Activated T-cell treated with anti-CD3 and anti-CD28 coated beads, Interleukin-2, amount 50 U/mL, for 4 hours (primary cell): Measurements from ENCODE around the gene URI1. TPM values are rescaled to one million over a fixed set of nuclear protein-coding genes. Genes with fewer than 3 reads are reported as not detected.

Source experiments
- ATAC-seq, 2 donors: fragments of 200-7000 bp; cut with Tn5 transposase; one replicate each; pipeline ENCODE4 v1.10.0; 2021
- DNase-seq: peaks from one replicate; pipeline ENCODE4 v3.0.0-alpha.2; 2020
- H3K27me3 Mint-ChIP-seq: one replicate; pipeline ENCODE4 v1.8.0; 2021; ENCODE audit warnings: low read depth, mixed read lengths
- H3K36me3 Mint-ChIP-seq: one replicate; pipeline ENCODE4 v1.8.0; 2022; ENCODE audit warnings: mixed read lengths; ENCODE audit not compliant: insufficient read depth
- H3K4me1 Mint-ChIP-seq: one replicate; pipeline ENCODE4 v1.8.0; 2021; ENCODE audit warnings: low read depth, mixed read lengths
- H3K4me3 Mint-ChIP-seq: one replicate; pipeline ENCODE4 v1.8.0; 2021; ENCODE audit warnings: mild to moderate bottlenecking, moderate library complexity, mixed read lengths
- H3K9me3 Mint-ChIP-seq: one replicate; pipeline ENCODE4 v1.8.0; 2021; ENCODE audit warnings: mixed read lengths
- total RNA-seq, 3 donors: library from RNA; stranded (reverse); gene quantifications; one replicate each; pipeline ENCODE4 v1.2.1, GENCODE V29; 2021

The URI1 gene
- total RNA-seq, 3 donors from 2014 or later = 69.5 to 80.5 (median 77.8) TPM

GRCh38 chr19:29971002-29971401, 29.0 kb downstream of the URI1 start:
- Mint-ChIP-seq H3K4me3 (no peak overlapping the region), H3K9me3 (no peaks in the 10 kb centered on the region), H3K4me1 (peaks cover 68% of the 10 kb centered on the region), H3K27me3 (no peaks in the 10 kb centered on the region), H3K36me3 (peaks cover 5% of the 10 kb centered on the region)
- no peak for ATAC-seq
- DNase-seq = no peak

GRCh38 chr19:29971648-29972047, 29.6 kb downstream of the URI1 start:
- Mint-ChIP-seq H3K4me3 (no peak overlapping the region), H3K27me3 (no peaks in the 10 kb centered on the region), H3K36me3 (peaks cover 5% of the 10 kb centered on the region), H3K9me3 (no peaks in the 10 kb centered on the region), H3K4me1 (peaks cover 68% of the 10 kb centered on the region)
- no peak for ATAC-seq
- DNase-seq = no peak

- ATAC-seq = no peak
- H3K9me3 Mint-ChIP-seq = no peaks in the 10 kb centered on the region
Observed at GRCh38 chr19:29974701-29975100, 32.7 kb downstream of the URI1 start.

GRCh38 chr19:29976151-29976943, 34.3 kb downstream of the URI1 start:
- ATAC-seq (no peak), DNase-seq (no peak)
- H3K9me3 Mint-ChIP-seq = no peaks in the 10 kb centered on the region
- H3K4me1 Mint-ChIP-seq = peaks cover 65% of the 10 kb centered on the region
- H3K4me3 Mint-ChIP-seq = no peak overlapping the region
- H3K36me3 Mint-ChIP-seq = peaks cover 5% of the 10 kb centered on the region
- H3K27me3 Mint-ChIP-seq = no peaks in the 10 kb centered on the region

More at GRCh38 chr19:29974701-29975100, 32.7 kb downstream of the URI1 start:
- H3K4me1 Mint-ChIP-seq = peaks cover 66% of the 10 kb centered on the region
- DNase-seq = no peak
- H3K36me3 Mint-ChIP-seq = peaks cover 5% of the 10 kb centered on the region
- no peak overlapping the region for H3K4me3 Mint-ChIP-seq
- H3K27me3 Mint-ChIP-seq = no peaks in the 10 kb centered on the region

DNA sequence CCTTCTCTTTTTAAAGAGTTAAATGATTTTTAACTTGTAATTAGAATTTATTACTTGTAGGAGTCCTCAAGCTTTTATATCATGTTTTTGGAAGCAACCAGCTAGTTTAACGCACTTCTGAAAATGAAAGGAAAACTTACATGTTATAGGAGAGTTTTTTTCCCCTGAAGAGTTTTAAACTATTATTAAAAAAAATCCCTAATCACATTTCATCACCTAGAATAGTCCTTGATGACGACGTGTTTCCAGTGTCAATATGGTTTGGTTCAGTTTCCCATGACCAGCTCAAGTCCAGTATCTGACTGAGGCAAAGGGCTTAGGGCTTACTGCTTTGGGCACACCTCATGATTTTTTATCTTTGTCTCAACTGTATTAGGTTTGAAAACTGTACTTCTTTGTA, 36.0 kb downstream of the URI1 start:
- ATAC-seq (no peak), DNase-seq (no peak)
- H3K4me1 Mint-ChIP-seq = peaks cover 60% of the 10 kb centered on the region
- peaks cover 5% of the 10 kb centered on the region for H3K36me3 Mint-ChIP-seq
- H3K4me3 Mint-ChIP-seq = peak overlapping the region; percentile 37
- no peaks in the 10 kb centered on the region for H3K27me3 Mint-ChIP-seq
- no peaks in the 10 kb centered on the region for H3K9me3 Mint-ChIP-seq

DNA sequence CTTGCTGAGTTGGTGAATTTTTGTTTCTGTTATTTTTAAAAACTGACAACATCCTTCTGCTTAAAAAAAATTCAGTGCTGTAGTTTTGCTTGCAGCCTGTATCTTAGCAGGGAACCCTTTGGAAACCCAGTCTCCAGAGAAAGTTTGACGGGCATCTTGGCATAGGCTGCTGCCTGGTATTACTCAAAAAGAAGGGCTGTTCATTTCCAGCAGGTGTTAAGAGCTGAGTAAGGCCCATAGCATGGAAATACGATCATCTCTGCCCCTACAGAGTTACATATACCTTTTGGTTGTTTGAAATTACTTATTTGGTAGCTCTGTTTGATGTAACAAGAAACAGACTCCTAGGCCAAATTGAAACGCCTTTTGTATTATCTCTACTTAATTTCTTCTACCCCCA, 41.5 kb downstream of the URI1 start:
- no peaks in the 10 kb centered on the region for H3K9me3 Mint-ChIP-seq
- no peak for DNase-seq
- no peak overlapping the region for H3K4me3 Mint-ChIP-seq
- H3K36me3 Mint-ChIP-seq = peaks cover 10% of the 10 kb centered on the region
- H3K27me3 Mint-ChIP-seq = no peaks in the 10 kb centered on the region
- ATAC-seq = no peak
- H3K4me1 Mint-ChIP-seq = peaks cover 32% of the 10 kb centered on the region

DNA sequence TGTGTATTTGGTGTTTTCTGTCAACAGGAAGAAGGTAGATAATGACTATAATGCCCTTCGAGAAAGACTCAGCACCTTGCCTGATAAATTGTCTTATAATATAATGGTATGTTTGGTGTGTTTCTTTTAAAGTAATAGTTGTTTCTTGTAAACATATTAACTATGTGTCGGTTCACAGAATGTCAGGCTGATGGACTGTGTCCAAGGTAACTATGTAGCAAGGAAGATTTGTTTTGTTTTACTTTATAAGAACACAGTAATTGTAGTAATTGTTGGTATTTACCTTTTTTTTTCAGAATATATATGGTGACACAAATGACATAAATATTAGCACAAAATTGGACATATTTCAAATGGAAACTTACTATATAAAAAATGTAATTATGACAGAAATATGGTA, 43.2 kb downstream of the URI1 start:
- peaks cover 25% of the 10 kb centered on the region for H3K4me1 Mint-ChIP-seq
- no peaks in the 10 kb centered on the region for H3K9me3 Mint-ChIP-seq
- peaks cover 20% of the 10 kb centered on the region for H3K36me3 Mint-ChIP-seq
- ATAC-seq = no peak
- H3K27me3 Mint-ChIP-seq = no peaks in the 10 kb centered on the region
- H3K4me3 Mint-ChIP-seq = no peak overlapping the region
- DNase-seq = no peak

DNA sequence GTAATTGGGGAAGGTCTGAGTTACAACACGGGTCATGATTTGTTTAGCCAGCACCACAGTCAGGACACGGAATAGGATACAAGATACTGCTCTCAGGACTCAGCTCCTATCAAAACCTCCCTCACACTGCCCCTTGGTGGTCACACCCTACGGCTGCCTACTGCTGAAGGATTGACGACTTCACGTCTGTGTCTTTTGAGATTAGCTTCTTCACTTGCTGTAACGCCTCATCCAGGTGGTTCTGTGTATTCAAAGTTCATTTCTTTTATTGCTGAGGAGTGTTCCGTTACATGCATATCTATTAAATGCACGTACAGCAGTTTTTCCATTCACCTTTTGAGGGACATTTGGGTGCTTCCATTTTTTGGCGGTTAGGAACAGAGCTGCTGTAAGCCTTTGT, 46.3 kb downstream of the URI1 start:
- no peak for ATAC-seq
- Mint-ChIP-seq H3K9me3 (peaks cover 12% of the 10 kb centered on the region), H3K4me1 (peaks cover 19% of the 10 kb centered on the region), H3K27me3 (no peaks in the 10 kb centered on the region), H3K36me3 (peaks cover 36% of the 10 kb centered on the region), H3K4me3 (no peak overlapping the region)
- no peak for DNase-seq

DNA sequence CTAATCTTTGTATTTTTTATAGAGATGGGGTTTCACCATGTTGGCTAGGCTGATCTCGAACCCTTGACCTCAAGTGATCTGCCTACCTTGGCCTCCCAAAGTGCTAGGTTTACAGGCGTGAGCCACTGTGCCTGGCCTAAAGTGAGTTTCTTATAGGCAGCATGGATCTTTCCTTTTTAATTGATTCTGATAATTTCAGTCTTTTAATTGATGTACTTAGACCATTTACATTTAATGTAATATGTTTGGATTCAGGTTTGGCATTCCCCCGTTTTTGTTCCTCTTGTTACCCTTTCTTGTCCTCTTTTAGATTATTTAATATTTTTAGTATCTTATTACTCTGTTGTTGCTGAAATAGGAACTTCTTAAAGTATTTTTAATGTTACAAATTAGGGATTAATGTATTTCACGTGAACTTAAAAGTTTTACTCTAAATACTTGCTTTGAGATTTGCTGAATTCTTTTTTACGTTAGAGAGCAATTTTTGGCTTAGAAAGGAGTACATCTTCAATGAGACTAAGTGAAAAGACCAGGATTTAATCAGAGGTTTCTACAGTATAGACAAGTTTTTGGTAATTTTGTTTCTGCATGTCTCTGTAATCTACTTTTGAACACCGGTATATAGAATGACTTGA, 50.3 kb downstream of the URI1 start:
- no peak overlapping the region for H3K4me3 Mint-ChIP-seq
- peaks cover 29% of the 10 kb centered on the region for H3K4me1 Mint-ChIP-seq
- ATAC-seq (no peak), DNase-seq (no peak)
- H3K9me3 Mint-ChIP-seq = peaks cover 17% of the 10 kb centered on the region
- H3K27me3 Mint-ChIP-seq = no peaks in the 10 kb centered on the region
- H3K36me3 Mint-ChIP-seq = peaks cover 62% of the 10 kb centered on the region

DNA sequence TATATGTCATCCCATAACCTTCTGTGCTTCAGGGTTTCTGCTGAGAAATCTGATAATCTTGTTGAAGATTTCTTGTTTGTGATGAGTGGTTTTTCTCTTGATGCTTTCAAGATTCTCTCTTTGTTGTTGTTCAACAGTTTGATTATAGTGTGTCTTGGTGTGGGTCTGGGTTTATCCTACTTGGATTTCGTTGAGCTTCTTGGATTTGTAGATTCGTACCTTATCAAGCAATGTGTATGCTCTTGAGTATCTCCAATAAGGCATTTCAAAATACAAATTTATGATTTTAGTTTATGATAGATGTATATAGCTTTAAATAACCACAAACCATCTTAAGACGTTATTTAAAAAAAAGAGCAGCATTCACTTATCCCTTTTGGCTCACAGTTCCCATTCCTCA, 57.5 kb downstream of the URI1 start:
- peaks cover 57% of the 10 kb centered on the region for H3K4me1 Mint-ChIP-seq
- peaks cover 60% of the 10 kb centered on the region for H3K36me3 Mint-ChIP-seq
- no peaks in the 10 kb centered on the region for H3K27me3 Mint-ChIP-seq
- H3K4me3 Mint-ChIP-seq = no peak overlapping the region
- ATAC-seq = no peak
- DNase-seq = no peak
- H3K9me3 Mint-ChIP-seq = peaks cover 29% of the 10 kb centered on the region

DNA sequence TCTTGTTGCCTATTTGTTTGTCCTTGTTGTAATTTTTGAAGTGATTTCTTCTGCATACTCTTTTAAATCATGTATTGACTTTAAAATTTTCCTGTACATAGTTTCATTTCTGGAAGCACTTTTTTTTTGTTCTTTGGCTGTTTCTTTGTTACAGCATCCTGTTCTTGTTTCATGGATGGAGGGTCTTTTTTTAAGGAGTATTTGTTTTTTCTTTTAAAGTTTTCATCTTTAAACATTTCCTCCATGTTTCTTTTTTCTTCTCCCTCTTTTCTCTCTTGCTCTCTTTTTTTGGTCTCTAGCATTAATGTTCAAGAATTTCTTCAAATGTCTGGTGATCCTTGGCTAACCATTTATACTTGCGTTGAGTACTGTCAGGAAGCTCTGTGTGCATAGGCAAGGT, 58.8 kb downstream of the URI1 start:
- H3K4me3 Mint-ChIP-seq = no peak overlapping the region

GRCh38 chr19:30001301-30001700, 59.3 kb downstream of the URI1 start:
- Mint-ChIP-seq H3K4me1 (peaks cover 71% of the 10 kb centered on the region), H3K4me3 (no peak overlapping the region), H3K36me3 (peaks cover 53% of the 10 kb centered on the region), H3K27me3 (no peaks in the 10 kb centered on the region), H3K9me3 (peaks cover 24% of the 10 kb centered on the region)
- ATAC-seq = no peak
- no peak for DNase-seq

More for the DNA sequence above, 58.8 kb downstream of the URI1 start:
- peaks cover 24% of the 10 kb centered on the region for H3K9me3 Mint-ChIP-seq
- no peaks in the 10 kb centered on the region for H3K27me3 Mint-ChIP-seq
- ATAC-seq (no peak), DNase-seq (no peak)
- peaks cover 53% of the 10 kb centered on the region for H3K36me3 Mint-ChIP-seq
- H3K4me1 Mint-ChIP-seq = peaks cover 68% of the 10 kb centered on the region

- Mint-ChIP-seq H3K27me3 (no peaks in the 10 kb centered on the region), H3K36me3 (peaks cover 48% of the 10 kb centered on the region), H3K4me3 (no peak overlapping the region), H3K4me1 (peaks cover 68% of the 10 kb centered on the region), H3K9me3 (peaks cover 24% of the 10 kb centered on the region)
- DNase-seq = no peak
- no peak for ATAC-seq
Observed at GRCh38 chr19:30001791-30002190, 59.8 kb downstream of the URI1 start.

GRCh38 chr19:30003866-30004265, 61.8 kb downstream of the URI1 start:
- Mint-ChIP-seq H3K9me3 (peaks cover 19% of the 10 kb centered on the region), H3K27me3 (no peaks in the 10 kb centered on the region), H3K4me3 (no peak overlapping the region), H3K4me1 (peaks cover 50% of the 10 kb centered on the region), H3K36me3 (peaks cover 42% of the 10 kb centered on the region)
- DNase-seq (no peak), ATAC-seq (no peak)

GRCh38 chr19:30004403-30004802, 62.4 kb downstream of the URI1 start:
- peaks cover 19% of the 10 kb centered on the region for H3K9me3 Mint-ChIP-seq
- no peak for ATAC-seq
- H3K36me3 Mint-ChIP-seq = peaks cover 47% of the 10 kb centered on the region

More at GRCh38 chr19:30004403-30004802, 62.4 kb downstream of the URI1 start:
- Mint-ChIP-seq H3K4me3 (no peak overlapping the region), H3K27me3 (no peaks in the 10 kb centered on the region), H3K4me1 (peaks cover 50% of the 10 kb centered on the region)
- DNase-seq = no peak
